ENCODE results near the gene MTERF4.

Gene MTERF4

GRCh38 chr2:241141214-241141770 lies 39.2 kb upstream of the MTERF4 start:
- H3K27ac ChIP-seq (ENCODE audit: low read length), result no peak overlapping the region
- H3K4me3 ChIP-seq (ENCODE audit: low read length), result no peak overlapping the region
- no peaks in the 10 kb centered on the region for H3K27me3 ChIP-seq (ENCODE audit: control insufficient read depth, insufficient read depth, low read length)
- H3K9me3 ChIP-seq (ENCODE audit: control insufficient read depth, low read depth, low read length), result no peaks in the 10 kb centered on the region
- peaks cover 26% of the 10 kb centered on the region for H3K36me3 ChIP-seq (ENCODE audit: control insufficient read depth, low read depth, low read length)
- no peak overlapping the region for H3K9ac ChIP-seq (ENCODE audit: low read length)
- H3K4me1 ChIP-seq (ENCODE audit: control insufficient read depth, low read depth, low read length), result no peaks in the 10 kb centered on the region

- Histone ChIP-seq H3K9ac (ENCODE audit: low read length) (no peak overlapping the region), H3K4me1 (ENCODE audit: control insufficient read depth, low read depth, low read length) (no peaks in the 10 kb centered on the region), H3K4me3 (ENCODE audit: low read length) (no peak overlapping the region), H3K36me3 (ENCODE audit: control insufficient read depth, low read depth, low read length) (peaks cover 29% of the 10 kb centered on the region), H3K9me3 (ENCODE audit: control insufficient read depth, low read depth, low read length) (no peaks in the 10 kb centered on the region), H3K27me3 (ENCODE audit: control insufficient read depth, insufficient read depth, low read length) (no peaks in the 10 kb centered on the region), H3K27ac (ENCODE audit: low read length) (no peak overlapping the region)
These were observed 38.4 kb upstream of the MTERF4 start for GRCh38 chr2:241140445-241140840.

- Histone ChIP-seq H3K36me3 (ENCODE audit: control insufficient read depth, low read depth, low read length) (peaks cover 29% of the 10 kb centered on the region), H3K27me3 (ENCODE audit: control insufficient read depth, insufficient read depth, low read length) (no peaks in the 10 kb centered on the region), H3K9ac (ENCODE audit: low read length) (no peak overlapping the region), H3K27ac (ENCODE audit: low read length) (no peak overlapping the region), H3K4me1 (ENCODE audit: control insufficient read depth, low read depth, low read length) (no peaks in the 10 kb centered on the region), H3K4me3 (ENCODE audit: low read length) (no peak overlapping the region), H3K9me3 (ENCODE audit: control insufficient read depth, low read depth, low read length) (no peaks in the 10 kb centered on the region)
These were observed 37.7 kb upstream of the MTERF4 start for GRCh38 chr2:241139531-241140444.

GRCh38 chr2:241138471-241138870 lies 36.4 kb upstream of the MTERF4 start:
- no peak overlapping the region for H3K4me3 ChIP-seq (ENCODE audit: low read length)
- no peaks in the 10 kb centered on the region for H3K4me1 ChIP-seq (ENCODE audit: control insufficient read depth, low read depth, low read length)
- no peak overlapping the region for H3K9ac ChIP-seq (ENCODE audit: low read length)
- no peak overlapping the region for H3K27ac ChIP-seq (ENCODE audit: low read length)
- no peaks in the 10 kb centered on the region for H3K9me3 ChIP-seq (ENCODE audit: control insufficient read depth, low read depth, low read length)
- no peaks in the 10 kb centered on the region for H3K27me3 ChIP-seq (ENCODE audit: control insufficient read depth, insufficient read depth, low read length)
- H3K36me3 ChIP-seq (ENCODE audit: control insufficient read depth, low read depth, low read length), result peaks cover 29% of the 10 kb centered on the region

GRCh38 chr2:241137276-241138190 lies 35.4 kb upstream of the MTERF4 start:
- H3K27me3 ChIP-seq (ENCODE audit: control insufficient read depth, insufficient read depth, low read length), result no peaks in the 10 kb centered on the region
- H3K27ac ChIP-seq (ENCODE audit: low read length), result no peak overlapping the region
- no peaks in the 10 kb centered on the region for H3K4me1 ChIP-seq (ENCODE audit: control insufficient read depth, low read depth, low read length)
- H3K9me3 ChIP-seq (ENCODE audit: control insufficient read depth, low read depth, low read length), result no peaks in the 10 kb centered on the region
- no peak overlapping the region for H3K9ac ChIP-seq (ENCODE audit: low read length)
- H3K36me3 ChIP-seq (ENCODE audit: control insufficient read depth, low read depth, low read length), result peaks cover 33% of the 10 kb centered on the region
- no peak overlapping the region for H3K4me3 ChIP-seq (ENCODE audit: low read length)

GRCh38 chr2:241136661-241137260 lies 34.7 kb upstream of the MTERF4 start:
- no peaks in the 10 kb centered on the region for H3K4me1 ChIP-seq (ENCODE audit: control insufficient read depth, low read depth, low read length)
- H3K27me3 ChIP-seq (ENCODE audit: control insufficient read depth, insufficient read depth, low read length), result no peaks in the 10 kb centered on the region
- H3K4me3 ChIP-seq (ENCODE audit: low read length), result no peak overlapping the region
- H3K27ac ChIP-seq (ENCODE audit: low read length), result no peak overlapping the region
- peaks cover 34% of the 10 kb centered on the region for H3K36me3 ChIP-seq (ENCODE audit: control insufficient read depth, low read depth, low read length)
- no peak overlapping the region for H3K9ac ChIP-seq (ENCODE audit: low read length)
- H3K9me3 ChIP-seq (ENCODE audit: control insufficient read depth, low read depth, low read length), result no peaks in the 10 kb centered on the region

- Histone ChIP-seq H3K9ac (ENCODE audit: low read length) (no peak overlapping the region), H3K36me3 (ENCODE audit: control insufficient read depth, low read depth, low read length) (peaks cover 34% of the 10 kb centered on the region), H3K9me3 (ENCODE audit: control insufficient read depth, low read depth, low read length) (no peaks in the 10 kb centered on the region), H3K4me1 (ENCODE audit: control insufficient read depth, low read depth, low read length) (no peaks in the 10 kb centered on the region), H3K27me3 (ENCODE audit: control insufficient read depth, insufficient read depth, low read length) (no peaks in the 10 kb centered on the region), H3K4me3 (ENCODE audit: low read length) (no peak overlapping the region), H3K27ac (ENCODE audit: low read length) (no peak overlapping the region)
These were observed 34.1 kb upstream of the MTERF4 start for GRCh38 chr2:241136191-241136590.

GRCh38 chr2:241135737-241136136 lies 33.6 kb upstream of the MTERF4 start:
- no peak overlapping the region for H3K9ac ChIP-seq (ENCODE audit: low read length)
- no peaks in the 10 kb centered on the region for H3K9me3 ChIP-seq (ENCODE audit: control insufficient read depth, low read depth, low read length)
- H3K36me3 ChIP-seq (ENCODE audit: control insufficient read depth, low read depth, low read length), result peaks cover 32% of the 10 kb centered on the region
- H3K27ac ChIP-seq (ENCODE audit: low read length), result no peak overlapping the region
- H3K27me3 ChIP-seq (ENCODE audit: control insufficient read depth, insufficient read depth, low read length), result no peaks in the 10 kb centered on the region
- no peaks in the 10 kb centered on the region for H3K4me1 ChIP-seq (ENCODE audit: control insufficient read depth, low read depth, low read length)
- H3K4me3 ChIP-seq (ENCODE audit: low read length), result no peak overlapping the region

- peaks cover 27% of the 10 kb centered on the region for H3K36me3 ChIP-seq (ENCODE audit: control insufficient read depth, low read depth, low read length)
These were observed 32.6 kb upstream of the MTERF4 start for GRCh38 chr2:241134711-241135110.

GRCh38 chr2:241133436-241133820 lies 31.3 kb upstream of the MTERF4 start:
- Histone ChIP-seq H3K9me3 (ENCODE audit: control insufficient read depth, low read depth, low read length) (no peaks in the 10 kb centered on the region), H3K4me3 (ENCODE audit: low read length) (no peak overlapping the region), H3K27me3 (ENCODE audit: control insufficient read depth, insufficient read depth, low read length) (no peaks in the 10 kb centered on the region), H3K9ac (ENCODE audit: low read length) (no peak overlapping the region), H3K4me1 (ENCODE audit: control insufficient read depth, low read depth, low read length) (no peaks in the 10 kb centered on the region), H3K27ac (ENCODE audit: low read length) (no peak overlapping the region), H3K36me3 (ENCODE audit: control insufficient read depth, low read depth, low read length) (peaks cover 27% of the 10 kb centered on the region)

More at GRCh38 chr2:241134711-241135110, 32.6 kb upstream of the MTERF4 start:
- H3K9ac ChIP-seq (ENCODE audit: low read length), result no peak overlapping the region
- no peaks in the 10 kb centered on the region for H3K4me1 ChIP-seq (ENCODE audit: control insufficient read depth, low read depth, low read length)
- H3K9me3 ChIP-seq (ENCODE audit: control insufficient read depth, low read depth, low read length), result no peaks in the 10 kb centered on the region
- no peak overlapping the region for H3K27ac ChIP-seq (ENCODE audit: low read length)
- no peaks in the 10 kb centered on the region for H3K27me3 ChIP-seq (ENCODE audit: control insufficient read depth, insufficient read depth, low read length)
- no peak overlapping the region for H3K4me3 ChIP-seq (ENCODE audit: low read length)
